Measurements from ENCODE around the gene TRIM75.

DNA sequence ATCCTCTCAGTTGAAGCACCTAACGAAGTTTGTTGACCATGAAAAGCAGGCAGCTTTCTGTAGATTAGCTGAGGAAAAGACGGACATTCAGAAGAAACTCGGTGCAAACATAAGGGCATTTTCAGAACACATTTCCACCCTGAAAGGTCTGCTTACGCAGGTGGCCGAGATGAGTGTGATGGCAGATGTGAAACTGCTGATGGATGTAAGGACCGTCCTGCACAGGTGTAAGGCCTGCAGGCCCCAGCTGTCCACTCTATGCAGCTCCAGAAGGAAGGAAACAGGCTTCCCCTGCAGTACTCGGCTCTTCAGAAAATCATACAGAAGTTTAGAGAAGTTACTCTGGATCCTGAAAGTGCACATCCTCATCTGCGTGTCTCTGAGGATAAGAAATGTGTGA, 42.7 kb upstream of the TRIM75 start:
- TF ChIP-seq, protein P1, sequence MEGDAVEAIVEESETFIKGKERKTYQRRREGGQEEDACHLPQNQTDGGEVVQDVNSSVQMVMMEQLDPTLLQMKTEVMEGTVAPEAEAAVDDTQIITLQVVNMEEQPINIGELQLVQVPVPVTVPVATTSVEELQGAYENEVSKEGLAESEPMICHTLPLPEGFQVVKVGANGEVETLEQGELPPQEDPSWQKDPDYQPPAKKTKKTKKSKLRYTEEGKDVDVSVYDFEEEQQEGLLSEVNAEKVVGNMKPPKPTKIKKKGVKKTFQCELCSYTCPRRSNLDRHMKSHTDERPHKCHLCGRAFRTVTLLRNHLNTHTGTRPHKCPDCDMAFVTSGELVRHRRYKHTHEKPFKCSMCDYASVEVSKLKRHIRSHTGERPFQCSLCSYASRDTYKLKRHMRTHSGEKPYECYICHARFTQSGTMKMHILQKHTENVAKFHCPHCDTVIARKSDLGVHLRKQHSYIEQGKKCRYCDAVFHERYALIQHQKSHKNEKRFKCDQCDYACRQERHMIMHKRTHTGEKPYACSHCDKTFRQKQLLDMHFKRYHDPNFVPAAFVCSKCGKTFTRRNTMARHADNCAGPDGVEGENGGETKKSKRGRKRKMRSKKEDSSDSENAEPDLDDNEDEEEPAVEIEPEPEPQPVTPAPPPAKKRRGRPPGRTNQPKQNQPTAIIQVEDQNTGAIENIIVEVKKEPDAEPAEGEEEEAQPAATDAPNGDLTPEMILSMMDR (IDR thresholded peaks at IDR 0.05; ENCODE audit: low read length) = no peak
- TF ChIP-seq EZH2 (IDR thresholded peaks at IDR 0.05; ENCODE audit: borderline replicate concordance, low read length) = no peak

All from OCI-LY1 (cell line).